ENCODE results near the gene KPNA4.
"Not testable (repeated sequence)": the region's sequence is repeated elsewhere in the genome, so short reads cannot be mapped to it uniquely, and the experiment has no call there.

The KPNA4 gene

GRCh38 chr3:160482796-160483195 lies 82.6 kb downstream of the KPNA4 start:
- DNase-seq, result no peak

- no peak for DNase-seq
Measured at GRCh38 chr3:160481856-160482255, 83.5 kb downstream of the KPNA4 start.

DNA sequence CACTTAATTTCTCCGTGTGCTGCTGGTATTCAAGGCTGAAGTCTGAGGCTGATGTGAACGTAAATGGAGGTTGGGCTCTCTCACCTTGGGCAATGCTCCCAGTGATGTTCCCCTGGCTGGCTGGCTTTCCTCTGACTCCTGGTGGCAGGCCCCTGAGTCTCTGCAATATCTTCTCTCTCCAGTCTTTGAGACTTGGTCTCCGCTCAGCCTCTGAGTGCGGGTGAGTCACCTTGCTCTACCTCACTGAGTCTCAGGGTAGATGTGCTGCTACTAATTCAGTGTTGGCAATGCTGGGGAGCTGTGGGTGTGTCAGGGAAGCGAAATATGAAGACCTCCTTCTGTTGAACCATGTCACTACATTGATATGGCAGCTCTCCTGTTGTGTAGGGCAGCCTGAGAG lies 84.4 kb downstream of the KPNA4 start:
- no peak for DNase-seq

DNA sequence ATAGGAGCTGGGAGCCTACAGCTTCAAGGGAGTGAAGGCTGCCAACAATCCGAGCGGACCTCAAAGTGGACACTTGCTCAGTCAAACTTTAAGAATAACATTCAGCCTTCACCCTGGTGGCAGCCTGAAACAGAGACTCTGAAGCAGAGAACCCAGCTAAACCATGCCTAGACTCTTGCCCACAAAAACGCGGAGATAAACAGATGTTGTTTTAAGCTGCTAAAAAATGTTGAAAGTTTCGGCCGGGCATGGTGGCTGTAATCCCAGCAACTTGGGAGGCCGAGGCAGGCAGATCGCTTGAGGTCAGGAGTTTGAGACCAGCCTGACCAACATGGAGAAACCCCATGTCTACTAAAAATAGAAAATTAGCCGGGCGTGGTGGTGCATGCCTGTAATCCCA lies 86.0 kb downstream of the KPNA4 start:
- DNase-seq, result no peak

DNA sequence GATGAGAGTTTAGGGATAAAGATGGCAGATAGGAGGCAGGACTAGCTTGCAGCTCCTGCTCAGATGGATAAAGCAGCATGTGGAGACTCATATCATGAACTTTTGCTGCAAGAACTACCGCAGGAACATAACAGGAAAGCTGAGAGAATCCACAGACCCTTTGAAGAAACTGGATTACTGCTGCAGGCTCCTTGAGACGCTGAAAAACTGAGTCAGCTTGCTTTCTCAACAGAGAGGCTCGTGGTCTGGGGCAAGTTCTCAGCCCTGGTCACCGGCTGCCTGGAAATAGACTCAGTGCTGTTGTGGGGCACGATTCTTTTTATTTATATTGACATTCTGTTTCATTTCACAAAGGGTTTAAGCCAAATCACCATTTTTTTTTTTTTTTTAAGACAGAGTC lies 87.0 kb downstream of the KPNA4 start:
- no peak for DNase-seq

DNA sequence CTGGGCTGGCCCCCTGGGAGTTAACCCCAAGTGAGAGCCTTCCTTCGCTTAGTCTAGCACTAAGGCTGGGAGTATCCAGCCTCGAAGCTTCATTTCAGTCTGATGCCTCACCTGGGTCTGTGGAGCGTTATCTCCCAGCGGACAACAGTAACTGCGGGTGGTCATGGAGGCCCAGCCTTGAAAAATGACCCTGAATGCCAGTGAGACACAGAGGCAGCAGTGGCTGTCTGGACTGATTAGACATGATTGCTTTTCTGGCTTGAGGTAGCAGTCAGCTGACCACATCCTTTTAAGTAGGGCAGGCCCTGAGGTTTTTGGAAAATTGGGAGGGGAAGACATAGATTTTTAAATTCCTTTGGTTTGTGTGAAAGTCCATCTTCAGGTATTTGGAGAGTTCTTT lies 87.6 kb downstream of the KPNA4 start:
- no peak for DNase-seq

GRCh38 chr3:160475884-160476283 lies 89.5 kb downstream of the KPNA4 start:
- DNase-seq, result no peak

GRCh38 chr3:160475153-160475552 lies 90.2 kb downstream of the KPNA4 start:
- no peak for DNase-seq

DNA sequence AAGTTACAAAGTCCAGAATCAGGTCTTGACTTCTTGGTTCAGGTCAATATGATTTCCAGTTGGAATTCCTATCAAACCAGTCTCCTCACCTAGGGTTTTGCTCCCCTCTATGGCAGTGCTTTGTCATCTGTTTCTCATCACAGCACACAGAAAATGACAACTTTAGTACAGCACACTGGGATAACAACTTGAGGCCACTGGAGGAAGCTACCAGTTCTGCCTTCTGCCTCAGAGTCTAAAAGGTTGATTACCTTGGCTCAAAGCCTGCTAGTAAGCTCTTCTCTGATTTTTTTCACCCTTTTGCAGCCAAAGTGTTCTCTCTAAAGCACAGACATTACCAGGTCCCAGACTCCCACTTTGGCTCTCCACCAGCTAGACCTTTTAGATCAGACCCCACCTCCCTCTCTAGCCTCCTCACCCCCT lies 90.9 kb downstream of the KPNA4 start:
- DNase-seq, result no peak

GRCh38 chr3:160473978-160474377 lies 91.4 kb downstream of the KPNA4 start:
- no peak for DNase-seq

GRCh38 chr3:160473221-160473620 lies 92.2 kb downstream of the KPNA4 start:
- DNase-seq, result no peak

- DNase-seq, result no peak
Measured at GRCh38 chr3:160472344-160472743, 93.0 kb downstream of the KPNA4 start.

GRCh38 chr3:160471892-160472291 lies 93.5 kb downstream of the KPNA4 start:
- DNase-seq, result no peak

DNA sequence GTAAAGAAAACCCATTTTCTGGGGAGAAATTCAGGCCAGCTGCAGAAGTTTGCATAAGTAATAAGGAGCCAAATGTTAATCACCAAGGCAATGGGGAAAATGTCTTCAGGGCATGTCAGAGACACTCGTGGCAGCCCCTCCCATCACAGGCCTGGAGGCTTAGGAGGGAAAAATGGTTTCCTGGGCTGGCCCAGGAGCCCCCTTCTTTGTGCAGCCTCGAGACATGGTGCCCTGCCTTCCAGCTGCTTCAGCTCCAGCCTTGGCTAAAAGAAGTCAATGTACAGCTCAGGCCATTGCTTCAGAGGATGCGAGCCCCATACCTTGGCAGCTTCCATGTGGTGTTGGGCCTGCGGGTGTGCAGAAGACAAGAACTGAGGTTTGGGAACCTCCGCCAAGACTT lies 95.2 kb downstream of the KPNA4 start:
- DNase-seq, result no peak

GRCh38 chr3:160464971-160465370 lies 100.4 kb downstream of the KPNA4 start:
- DNase-seq, result no peak

- DNase-seq, result no peak
Measured at GRCh38 chr3:160464321-160464720, 101.0 kb downstream of the KPNA4 start.

DNA sequence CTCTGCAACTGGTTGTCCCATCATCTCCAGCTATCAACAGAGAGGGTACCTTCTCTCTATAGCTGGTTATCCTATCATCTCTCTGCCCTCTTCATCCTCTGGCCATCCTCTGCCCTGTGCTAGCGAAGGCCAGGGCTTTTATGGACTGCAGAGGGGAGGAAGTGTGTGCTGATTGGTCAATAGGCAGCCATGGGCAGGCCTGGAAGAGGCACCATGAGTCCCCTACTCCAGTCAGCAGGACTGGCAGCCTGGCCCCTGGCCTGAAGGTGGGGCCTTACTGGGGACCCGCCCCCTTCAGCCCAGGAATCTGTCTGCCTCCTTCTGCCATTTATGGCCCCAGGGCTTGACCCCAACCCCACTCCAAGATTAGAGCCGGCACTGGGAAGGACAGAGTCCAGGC lies 105.3 kb downstream of the KPNA4 start:
- DNase-seq, result no peak

- DNase-seq, result no peak
Measured at GRCh38 chr3:160459450-160459970, 105.9 kb downstream of the KPNA4 start.

- DNase-seq, result no peak
Measured at GRCh38 chr3:160458151-160458550, 107.2 kb downstream of the KPNA4 start.

DNA sequence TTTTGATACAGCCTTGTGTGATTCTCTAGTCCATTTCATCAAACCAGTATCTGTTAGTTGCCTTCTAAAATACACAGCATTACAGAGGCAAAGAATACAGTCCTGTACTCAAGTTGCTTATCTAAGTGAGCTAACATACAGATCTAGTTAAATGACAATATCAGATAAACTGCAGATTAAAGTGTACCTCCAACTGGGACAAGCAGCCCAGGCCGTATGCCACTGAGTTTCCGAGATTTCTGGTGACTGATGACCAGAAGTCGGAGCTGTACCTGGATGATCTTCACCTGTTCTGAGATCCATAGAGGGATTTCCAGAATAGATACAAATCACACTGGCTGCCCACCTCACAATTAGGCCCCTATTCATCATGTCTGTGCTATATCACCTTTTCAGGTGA lies 109.5 kb downstream of the KPNA4 start:
- no peak for DNase-seq

- no peak for DNase-seq
Measured at GRCh38 chr3:160454995-160455394, 110.4 kb downstream of the KPNA4 start.

GRCh38 chr3:160452251-160452650 lies 113.1 kb downstream of the KPNA4 start:
- not testable (repeated sequence) for DNase-seq

DNA sequence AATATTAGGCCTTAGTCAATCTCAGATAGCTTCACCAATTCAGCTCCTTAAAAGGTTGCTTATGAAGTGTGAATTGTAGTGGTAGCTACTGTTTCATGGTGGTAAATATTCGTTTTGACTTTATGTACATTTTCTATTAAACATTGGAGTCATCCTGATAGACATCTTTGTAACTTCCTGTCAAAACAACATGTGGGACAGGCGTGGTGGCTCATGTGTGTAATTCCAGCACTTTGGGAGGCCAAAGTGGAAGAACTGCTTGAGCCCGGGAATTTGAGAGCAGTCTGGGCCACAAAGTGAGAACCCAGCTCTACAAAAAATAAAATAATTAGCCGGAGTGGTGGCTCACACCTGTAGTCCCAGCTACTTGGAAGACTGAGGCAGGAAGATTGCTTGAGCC lies 113.8 kb downstream of the KPNA4 start:
- DNase-seq, result no peak

- no peak for DNase-seq
Measured at GRCh38 chr3:160450846-160451245, 114.5 kb downstream of the KPNA4 start.

DNA sequence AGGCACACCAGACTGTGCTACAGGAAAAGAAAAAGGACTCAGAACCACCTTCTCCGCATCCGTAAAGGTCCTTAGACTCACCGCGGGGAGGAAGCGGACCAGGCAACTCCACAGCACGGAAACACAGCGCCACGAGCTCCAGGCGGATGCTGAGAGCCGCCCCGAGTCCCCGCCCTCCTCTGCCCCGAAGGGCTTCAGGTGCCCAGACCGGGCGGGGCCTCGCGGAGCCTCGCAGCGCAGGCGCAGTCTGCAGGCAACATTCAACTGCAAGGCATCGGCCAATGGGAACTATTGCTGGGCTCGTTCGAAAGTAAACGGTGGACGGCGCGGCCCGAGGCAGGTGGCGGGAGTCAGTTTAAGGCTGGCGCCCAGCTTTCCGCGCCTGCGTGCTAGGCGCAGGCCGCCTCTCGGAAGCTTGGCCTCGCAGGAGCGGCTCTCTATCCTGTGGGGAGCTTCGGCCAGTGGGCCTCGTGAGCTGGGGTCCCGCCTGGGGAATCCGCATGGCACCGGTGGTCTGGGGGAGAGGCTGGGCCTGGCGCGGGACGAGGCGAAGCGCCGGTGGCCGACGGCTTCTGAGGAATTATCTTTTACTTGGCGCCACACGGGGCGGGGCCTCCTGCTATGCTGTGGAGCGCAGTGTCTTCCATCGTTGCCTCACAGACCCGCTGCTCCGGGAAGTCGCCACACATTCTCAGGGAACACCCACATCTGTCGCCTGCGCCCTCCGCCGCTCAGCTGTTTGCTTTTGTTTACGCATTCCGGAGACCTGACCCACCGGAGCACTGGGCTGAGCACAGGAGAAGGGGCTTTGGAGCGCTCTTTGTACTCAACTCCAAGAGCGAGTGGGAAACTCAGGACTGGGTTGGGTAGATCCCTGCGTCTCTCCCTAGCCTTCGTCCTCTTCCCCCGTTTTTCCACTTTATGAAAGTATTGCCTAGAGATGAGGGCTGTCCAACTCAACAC lies 115.5 kb downstream of the KPNA4 start, which contains the start of gene TRIM59:
TSS of gene TRIM59 (minus strand) at position 151 of the 963 bp plus-strand sequence. CDS start 10,603 bp downstream, outside the sequence.
- DNase-seq, result peak; percentile 91
